Measurements from ENCODE around the gene NAALADL2. TPM values are rescaled to one million over a fixed set of nuclear protein-coding genes. Genes with fewer than 3 reads are reported as not detected.

The NAALADL2 gene
- total and polyA plus RNA-seq, 7 donors: 0.56 to 3.3 (median 1.6) TPM

DNA sequence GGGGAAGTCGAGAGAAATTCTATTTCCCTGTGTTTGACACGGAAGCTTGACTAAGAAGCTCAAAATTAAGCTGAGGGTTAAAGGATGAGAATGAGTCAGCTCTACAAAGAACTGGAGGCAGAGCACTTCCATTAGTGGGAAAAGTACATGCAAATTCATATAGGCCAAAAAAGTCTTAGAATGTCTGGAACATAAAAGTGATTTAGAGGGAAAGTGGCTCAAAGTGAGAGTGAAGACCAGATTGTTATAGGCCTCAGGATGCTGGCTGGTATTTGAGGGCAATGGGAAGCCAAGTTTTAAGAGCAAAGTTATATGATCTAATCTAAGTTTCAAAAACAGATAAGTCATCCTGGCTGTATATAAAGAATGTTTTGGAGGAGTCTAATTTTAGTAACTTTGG is 857.3 kb downstream of the NAALADL2 start:
- Histone ChIP-seq H3K36me3 (ENCODE audit: insufficient read depth in 1 of 2, low read depth in 1 of 2) (no peaks in the 10 kb centered on the region), H3K4me1 (no peaks in the 10 kb centered on the region), H3K9me3 (no peaks in the 10 kb centered on the region), H3K4me3 (no peak overlapping the region), H3K27me3 (ENCODE audit: insufficient read depth in 3 of 3, low read length in 2 of 3) (no peaks in the 10 kb centered on the region), H3K27ac (no peak overlapping the region)
- DNase-seq (no peak), ATAC-seq (no peak)
- intact Hi-C loops (cut with DNase I): no loop called here
- TF ChIP-seq, protein P1, sequence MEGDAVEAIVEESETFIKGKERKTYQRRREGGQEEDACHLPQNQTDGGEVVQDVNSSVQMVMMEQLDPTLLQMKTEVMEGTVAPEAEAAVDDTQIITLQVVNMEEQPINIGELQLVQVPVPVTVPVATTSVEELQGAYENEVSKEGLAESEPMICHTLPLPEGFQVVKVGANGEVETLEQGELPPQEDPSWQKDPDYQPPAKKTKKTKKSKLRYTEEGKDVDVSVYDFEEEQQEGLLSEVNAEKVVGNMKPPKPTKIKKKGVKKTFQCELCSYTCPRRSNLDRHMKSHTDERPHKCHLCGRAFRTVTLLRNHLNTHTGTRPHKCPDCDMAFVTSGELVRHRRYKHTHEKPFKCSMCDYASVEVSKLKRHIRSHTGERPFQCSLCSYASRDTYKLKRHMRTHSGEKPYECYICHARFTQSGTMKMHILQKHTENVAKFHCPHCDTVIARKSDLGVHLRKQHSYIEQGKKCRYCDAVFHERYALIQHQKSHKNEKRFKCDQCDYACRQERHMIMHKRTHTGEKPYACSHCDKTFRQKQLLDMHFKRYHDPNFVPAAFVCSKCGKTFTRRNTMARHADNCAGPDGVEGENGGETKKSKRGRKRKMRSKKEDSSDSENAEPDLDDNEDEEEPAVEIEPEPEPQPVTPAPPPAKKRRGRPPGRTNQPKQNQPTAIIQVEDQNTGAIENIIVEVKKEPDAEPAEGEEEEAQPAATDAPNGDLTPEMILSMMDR (IDR thresholded peaks at IDR 0.05): no peak
- 86 to 91% (median 89%) methylated on average over 2 of the region's 2 CpGs for WGBS, 3 donors

GRCh38 chr3:175726228-175726627 is 867.1 kb downstream of the NAALADL2 start:
- DNase-seq (no peak), ATAC-seq (no peak)
- no peak overlapping the region for H3K4me3 ChIP-seq
- no peaks in the 10 kb centered on the region for H3K27me3 ChIP-seq (ENCODE audit: insufficient read depth in 3 of 3, low read length in 2 of 3)
- H3K27ac ChIP-seq: no peak overlapping the region
- TF ChIP-seq, protein P1 (IDR thresholded peaks at IDR 0.05): no peak
- 67 to 86% (median 68%) methylated on average over 1 of the region's 1 CpG for WGBS, 3 donors
- H3K36me3 ChIP-seq (ENCODE audit: insufficient read depth in 1 of 2, low read depth in 1 of 2): no peaks in the 10 kb centered on the region
- H3K9me3 ChIP-seq: no peaks in the 10 kb centered on the region
- intact Hi-C loops (cut with DNase I): no loop called here
- no peaks in the 10 kb centered on the region for H3K4me1 ChIP-seq

- Histone ChIP-seq H3K36me3 (ENCODE audit: insufficient read depth in 1 of 2, low read depth in 1 of 2) (no peaks in the 10 kb centered on the region), H3K4me1 (no peaks in the 10 kb centered on the region), H3K4me3 (no peak overlapping the region), H3K9me3 (no peaks in the 10 kb centered on the region), H3K27ac (no peak overlapping the region), H3K27me3 (ENCODE audit: insufficient read depth in 3 of 3, low read length in 2 of 3) (no peaks in the 10 kb centered on the region)
- 59 to 81% (median 67%) methylated on average over 1 of the region's 1 CpG for WGBS, 3 donors
- ATAC-seq (no peak), DNase-seq (no peak)
- TF ChIP-seq, protein P1 (IDR thresholded peaks at IDR 0.05): no peak
- intact Hi-C loops (cut with DNase I): no loop called here
These were observed 869.4 kb downstream of the NAALADL2 start for GRCh38 chr3:175728566-175728965.

GRCh38 chr3:175729466-175729865 is 870.3 kb downstream of the NAALADL2 start:
- DNase-seq: no peak
- intact Hi-C loops (cut with DNase I): no loop called here
- Histone ChIP-seq H3K4me3 (no peak overlapping the region), H3K4me1 (no peaks in the 10 kb centered on the region), H3K27me3 (ENCODE audit: insufficient read depth in 3 of 3, low read length in 2 of 3) (no peaks in the 10 kb centered on the region), H3K9me3 (no peaks in the 10 kb centered on the region), H3K36me3 (ENCODE audit: insufficient read depth in 1 of 2, low read depth in 1 of 2) (no peaks in the 10 kb centered on the region), H3K27ac (no peak overlapping the region)
- no peak for ATAC-seq
- whole genome bisulfite sequencing, 3 donors: 68 to 84% (median 78%) methylated on average over 3 of the region's 3 CpGs
- TF ChIP-seq, protein P1 (IDR thresholded peaks at IDR 0.05): no peak

GRCh38 chr3:175731543-175731942 is 872.4 kb downstream of the NAALADL2 start:
- WGBS, 3 donors: 53 to 65% (median 60%) methylated on average over 3 of the region's 3 CpGs
- intact Hi-C loops (cut with DNase I): no loop called here
- TF ChIP-seq, protein P1 (IDR thresholded peaks at IDR 0.05): no peak
- Histone ChIP-seq H3K4me1 (no peaks in the 10 kb centered on the region), H3K4me3 (no peak overlapping the region), H3K36me3 (ENCODE audit: insufficient read depth in 1 of 2, low read depth in 1 of 2) (no peaks in the 10 kb centered on the region), H3K9me3 (no peaks in the 10 kb centered on the region), H3K27ac (no peak overlapping the region), H3K27me3 (ENCODE audit: insufficient read depth in 3 of 3, low read length in 2 of 3) (no peaks in the 10 kb centered on the region)
- DNase-seq (no peak), ATAC-seq (no peak)

Data from psoas muscle (tissue), 8 donors.